H9 (cell line): ENCODE data around the gene RYR3. TPM values are rescaled to one million over a fixed set of nuclear protein-coding genes. Genes with fewer than 3 reads are reported as not detected.

Experiments
- DNase-seq: peaks from one replicate; pipeline ENCODE4 v3.0.0-alpha.2; 2017
- H2AFZ ChIP-seq: one replicate; pipeline ENCODE4 v1.6.1; 2013; ENCODE audit warnings: mild to moderate bottlenecking, low read length, control low read depth, moderate library complexity
- H2AK5ac ChIP-seq: 2 replicates; pipeline ENCODE4 v1.6.1; 2013; ENCODE audit warnings: low read length, control low read depth, mixed read lengths; ENCODE audit not compliant: insufficient read length
- H2BK120ac ChIP-seq: one replicate; pipeline ENCODE4 v1.6.1; 2013; ENCODE audit warnings: low read depth, mild to moderate bottlenecking, low read length, control low read depth, inconsistent platforms; ENCODE audit not compliant: poor library complexity, severe bottlenecking
- H2BK12ac ChIP-seq: 2 replicates; pipeline ENCODE4 v1.6.1; 2013; ENCODE audit warnings: low read length, control low read depth, mixed read lengths, low read depth; ENCODE audit not compliant: insufficient read length
- H2BK15ac ChIP-seq: 2 replicates; pipeline ENCODE4 v1.6.1; 2013; ENCODE audit warnings: low read depth, low read length, control low read depth
- H2BK20ac ChIP-seq: one replicate; pipeline ENCODE4 v1.6.1; 2013; ENCODE audit warnings: low read depth, mild to moderate bottlenecking, low read length, control low read depth, inconsistent platforms; ENCODE audit not compliant: poor library complexity, severe bottlenecking
- H2BK5ac ChIP-seq: 2 replicates; pipeline ENCODE4 v1.6.1; 2013; ENCODE audit warnings: low read length, control low read depth, mixed read lengths; ENCODE audit not compliant: insufficient read length
- H3K14ac ChIP-seq: 2 replicates; pipeline ENCODE4 v1.6.1; 2013; ENCODE audit warnings: low read length, control low read depth; ENCODE audit not compliant: insufficient read depth
- H3K18ac ChIP-seq: 2 replicates; pipeline ENCODE4 v1.6.1; 2013; ENCODE audit warnings: low read depth, mild to moderate bottlenecking, mixed read lengths, low read length, control low read depth; ENCODE audit not compliant: insufficient read length
- H3K23ac ChIP-seq: 2 replicates; pipeline ENCODE4 v1.6.1; 2013; ENCODE audit warnings: low read length, control low read depth, mixed read lengths, low read depth; ENCODE audit not compliant: insufficient read length
- H3K23me2 ChIP-seq: 2 replicates; pipeline ENCODE4 v1.6.1; 2013; ENCODE audit warnings: low read depth, mild to moderate bottlenecking, mixed read lengths, low read length, control low read depth; ENCODE audit not compliant: insufficient read length, poor library complexity, severe bottlenecking
- H3K27ac ChIP-seq: 2 replicates; pipeline ENCODE4 v1.5.1; 2013; ENCODE audit warnings: low read length, control low read depth, mixed read lengths, low read depth; ENCODE audit not compliant: insufficient read length
- H3K27me3 ChIP-seq: 2 replicates; pipeline ENCODE4 v1.6.1; 2013; ENCODE audit warnings: low read length, control low read depth, inconsistent platforms; ENCODE audit not compliant: insufficient read depth
- H3K4ac ChIP-seq: 2 replicates; pipeline ENCODE4 v1.6.1; 2013; ENCODE audit warnings: low read depth, mild to moderate bottlenecking, control low read depth, inconsistent platforms, low read length, moderate library complexity
- H3K4me1 ChIP-seq: 2 replicates; pipeline ENCODE4 v1.6.1; 2013; ENCODE audit warnings: low read length, control low read depth, inconsistent platforms; ENCODE audit not compliant: insufficient read depth
- H3K4me2 ChIP-seq: 2 replicates; pipeline ENCODE4 v1.6.1; 2013; ENCODE audit warnings: low read length, control low read depth, mixed read lengths; ENCODE audit not compliant: insufficient read length, insufficient read depth
- H3K56ac ChIP-seq: 2 replicates; pipeline ENCODE4 v1.6.1; 2013; ENCODE audit warnings: low read depth, mild to moderate bottlenecking, mixed read lengths, low read length, control low read depth; ENCODE audit not compliant: insufficient read length
- H3K79me1 ChIP-seq: 2 replicates; pipeline ENCODE4 v1.6.1; 2013; ENCODE audit warnings: low read depth, mild to moderate bottlenecking, moderate library complexity, low read length, control low read depth, inconsistent platforms; ENCODE audit not compliant: insufficient read depth, poor library complexity, severe bottlenecking
- H3K79me2 ChIP-seq: 2 replicates; pipeline ENCODE4 v1.6.1; 2013; ENCODE audit warnings: low read length, control low read depth, inconsistent platforms; ENCODE audit not compliant: insufficient read depth
- H3K9ac ChIP-seq: 2 replicates; pipeline ENCODE4 v1.6.1; 2013; ENCODE audit warnings: low read length, control low read depth, mixed read lengths; ENCODE audit not compliant: insufficient read length; ENCODE audit errors: extremely low read depth
- H3K9me3 ChIP-seq: one replicate; pipeline ENCODE4 v1.6.1; 2013; ENCODE audit warnings: low read depth, low read length, inconsistent platforms; ENCODE audit not compliant: control insufficient read depth
- H3T11ph ChIP-seq: one replicate; pipeline ENCODE4 v1.6.1; 2013; ENCODE audit warnings: mild to moderate bottlenecking, low read length, control low read depth, inconsistent platforms
- H4K20me1 ChIP-seq: one replicate; pipeline ENCODE4 v1.6.1; 2013; ENCODE audit not compliant: control insufficient read depth, insufficient read length, insufficient read depth
- H4K5ac ChIP-seq: 2 replicates; pipeline ENCODE4 v1.6.1; 2013; ENCODE audit warnings: low read depth, mild to moderate bottlenecking, mixed read lengths, low read length, control low read depth; ENCODE audit not compliant: insufficient read length
- H4K8ac ChIP-seq: replicated peaks from 2 replicates; pipeline ENCODE4 v1.6.1; 2013; ENCODE audit warnings: low read length, control low read depth, mixed read lengths, low read depth; ENCODE audit not compliant: insufficient read length
- H4K91ac ChIP-seq: 2 replicates; pipeline ENCODE4 v1.6.1; 2013; ENCODE audit warnings: low read depth, mild to moderate bottlenecking, moderate library complexity, mixed read lengths, low read length, control low read depth; ENCODE audit not compliant: insufficient read length
- H3K27ac Mint-ChIP-seq, 3 experiments: 2 replicates in 2 of 3; 3 replicates in 1 of 3; pipeline ENCODE4 v1.8.0; 2020 to 2021; ENCODE audit warnings: mixed read lengths in 3 of 3, mild to moderate bottlenecking in 1 of 3, moderate library complexity in 1 of 3
- H3K27me3 Mint-ChIP-seq: 2 replicates; pipeline ENCODE4 v1.8.0; 2021; ENCODE audit warnings: low read depth, mild to moderate bottlenecking, moderate library complexity, mixed read lengths
- H3K36me3 Mint-ChIP-seq, 3 experiments: 2 replicates in 2 of 3; 3 replicates in 1 of 3; pipeline ENCODE4 v1.8.0; 2020 to 2021; ENCODE audit warnings: low read depth in 3 of 3, mixed read lengths in 3 of 3; ENCODE audit not compliant: insufficient read depth in 1 of 3
- H3K4me1 Mint-ChIP-seq, 2 experiments: 2 replicates each; pipeline ENCODE4 v1.8.0; 2020; ENCODE audit warnings: mixed read lengths in 2 of 2
- H3K4me3 Mint-ChIP-seq, 2 experiments: 2 replicates in 1 of 2; 3 replicates in 1 of 2; pipeline ENCODE4 v1.8.0; 2020 to 2021; ENCODE audit warnings: mild to moderate bottlenecking in 2 of 2, mixed read lengths in 2 of 2, moderate library complexity in 1 of 2
- H3K9me3 Mint-ChIP-seq, 2 experiments: 2 replicates in 1 of 2; 3 replicates in 1 of 2; pipeline ENCODE4 v1.8.0; 2020; ENCODE audit warnings: mild to moderate bottlenecking in 2 of 2, mixed read lengths in 2 of 2, moderate library complexity in 1 of 2
- WGBS: extraction: QIAGEN DNeasy Blood & Tissue Kit; methylation state at CpG from one replicate; pipeline ENCODE4 v1.1.7; 2013; ENCODE audit warnings: missing lambda C conversion rate, low lambda C conversion rate, mixed read lengths; ENCODE audit not compliant: insufficient read length; ENCODE audit errors: extremely low coverage; 5-methylcytosine and 5-hydroxymethylcytosine counted together
- total RNA-seq: library from RNA; stranded (reverse); gene quantifications from 2 replicates; pipeline ENCODE4 v1.2.1, GENCODE V29; 2021
- TF ChIP-seq, protein P1 (sequence below): fragments of 200-600 bp; sonication (generic); conservative IDR thresholded peaks from 3 replicates; pipeline ENCODE4 v1.8.0; 2021; ENCODE audit warnings: antibody characterized with exemption, mild to moderate bottlenecking

The RYR3 gene
- total RNA-seq, 1 experiment from 2014 or later, result 0.85 TPM

DNA sequence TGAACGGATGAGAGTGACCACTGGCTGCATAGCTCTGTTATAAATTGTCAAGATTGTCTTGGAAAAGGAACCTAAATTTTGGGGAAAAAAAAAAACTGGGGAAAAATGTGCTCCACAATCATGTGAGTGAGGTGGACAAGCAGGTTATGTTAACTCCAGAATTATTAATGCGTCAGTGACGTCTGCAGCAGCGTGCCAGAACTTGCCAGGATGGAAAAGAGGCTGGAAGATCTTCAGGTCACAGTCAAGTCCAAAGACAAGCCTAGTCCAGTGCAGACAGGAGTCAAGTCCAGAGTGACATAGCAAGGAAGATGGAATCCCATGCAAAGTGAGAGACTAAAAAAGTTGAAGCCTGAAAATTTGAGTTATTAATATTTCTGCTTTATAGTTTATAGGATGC is 140.6 kb downstream of the RYR3 start:
- H3K18ac ChIP-seq, result no peak overlapping the region
- H3K56ac ChIP-seq, result no peak overlapping the region
- Mint-ChIP-seq H3K27me3 (no peaks in the 10 kb centered on the region; the same call in 1 of the 2 replicates), H3K4me3 (no peak overlapping the region), H3K27ac (no peak overlapping the region), H3K4me1 (peaks cover 8 to 11% of the 10 kb centered on the region in 2 experiments), H3K36me3 (no peaks in the 10 kb centered on the region), H3K9me3 (no peaks in the 10 kb centered on the region)
- H3K23ac ChIP-seq, result no peak overlapping the region
- H4K5ac ChIP-seq, result no peak overlapping the region
- H3K27me3 ChIP-seq, result no peaks in the 10 kb centered on the region
- no peak overlapping the region for H3K9ac ChIP-seq
- no peak overlapping the region for H3K4ac ChIP-seq
- no peak overlapping the region for H4K91ac ChIP-seq
- no peaks in the 10 kb centered on the region for H3K79me2 ChIP-seq
- H4K8ac ChIP-seq, result no peak overlapping the region
- H2BK20ac ChIP-seq, result no peak overlapping the region
- H2AK5ac ChIP-seq, result no peak overlapping the region
- H3T11ph ChIP-seq, result no peak overlapping the region
- H3K14ac ChIP-seq, result no peak overlapping the region
- no peak overlapping the region for H2BK120ac ChIP-seq
- H3K4me2 ChIP-seq, result no peak overlapping the region
- no peak overlapping the region for H2BK12ac ChIP-seq
- no peaks in the 10 kb centered on the region for H3K9me3 ChIP-seq
- H3K79me1 ChIP-seq, result no peaks in the 10 kb centered on the region
- H2BK15ac ChIP-seq, result no peak overlapping the region
- no CpG with 5 or more reads among the region's 4 CpGs for WGBS
- no peak overlapping the region for H2AFZ ChIP-seq
- no peak overlapping the region for H2BK5ac ChIP-seq
- H4K20me1 ChIP-seq, result no peaks in the 10 kb centered on the region
- H3K27ac ChIP-seq, result no peak overlapping the region
- TF ChIP-seq, protein P1, sequence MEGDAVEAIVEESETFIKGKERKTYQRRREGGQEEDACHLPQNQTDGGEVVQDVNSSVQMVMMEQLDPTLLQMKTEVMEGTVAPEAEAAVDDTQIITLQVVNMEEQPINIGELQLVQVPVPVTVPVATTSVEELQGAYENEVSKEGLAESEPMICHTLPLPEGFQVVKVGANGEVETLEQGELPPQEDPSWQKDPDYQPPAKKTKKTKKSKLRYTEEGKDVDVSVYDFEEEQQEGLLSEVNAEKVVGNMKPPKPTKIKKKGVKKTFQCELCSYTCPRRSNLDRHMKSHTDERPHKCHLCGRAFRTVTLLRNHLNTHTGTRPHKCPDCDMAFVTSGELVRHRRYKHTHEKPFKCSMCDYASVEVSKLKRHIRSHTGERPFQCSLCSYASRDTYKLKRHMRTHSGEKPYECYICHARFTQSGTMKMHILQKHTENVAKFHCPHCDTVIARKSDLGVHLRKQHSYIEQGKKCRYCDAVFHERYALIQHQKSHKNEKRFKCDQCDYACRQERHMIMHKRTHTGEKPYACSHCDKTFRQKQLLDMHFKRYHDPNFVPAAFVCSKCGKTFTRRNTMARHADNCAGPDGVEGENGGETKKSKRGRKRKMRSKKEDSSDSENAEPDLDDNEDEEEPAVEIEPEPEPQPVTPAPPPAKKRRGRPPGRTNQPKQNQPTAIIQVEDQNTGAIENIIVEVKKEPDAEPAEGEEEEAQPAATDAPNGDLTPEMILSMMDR, result no peak
- H3K4me1 ChIP-seq, result peaks cover under 1% of the 10 kb centered on the region; the same call in 1 of the 2 replicates
- no peak for DNase-seq
- no peaks in the 10 kb centered on the region for H3K23me2 ChIP-seq
